Endothelial cell of umbilical vein (primary cell): ENCODE data around the gene MS4A12. TPM values are rescaled to one million over a fixed set of nuclear protein-coding genes. Genes with fewer than 3 reads are reported as not detected.

ENCODE experiments used
- BruUV-seq: library from RNA; stranded (reverse); fragments of 400-500 nt; replicated peaks from 2 replicates; lab custom pipeline; 2021; lab: Mats Ljungman, UMichigan
- CTCF ChIA-PET: fragments of 300-600, 350-600 bp; sonication (Branson Sonifier 250); formaldehyde crosslinking; loops from one replicate; lab custom pipeline; 2021; ENCODE audit warnings: antibody characterized with exemption, inconsistent platforms; lab: Charles Lee
- POLR2A ChIA-PET: fragments of 300-600, 350-600 bp; sonication (Branson Sonifier 250); formaldehyde crosslinking; loops from one replicate; lab custom pipeline; 2021; ENCODE audit warnings: antibody characterized with exemption, inconsistent platforms; lab: Charles Lee
- DNase-seq: peaks from one replicate; pipeline ENCODE4 v3.0.0-alpha.2; 2011; ENCODE audit warnings: low read depth, low spot score
- FAIRE-seq: peaks from 2 replicates; lab custom pipeline; 2011; peaks lifted over from hg19 to GRCh38; lab: Jason Lieb, UNC
- H2AFZ ChIP-seq: 2 replicates; pipeline ENCODE4 v1.6.0; 2012; ENCODE audit warnings: low read depth, low read length, control low read depth, inconsistent platforms
- H3K27ac ChIP-seq: 2 replicates; pipeline ENCODE4 v1.5.1; 2011; ENCODE audit warnings: low read depth, mild to moderate bottlenecking, control low read depth, low read length, moderate library complexity; ENCODE audit not compliant: insufficient read depth
- H3K27me3 ChIP-seq, 2 experiments: 2 replicates each; pipeline versions ENCODE4 v1.6.0 to v1.6.1; 2011; ENCODE audit warnings: low read length in 2 of 2, mixed read lengths in 1 of 2; ENCODE audit not compliant: control insufficient read depth in 2 of 2, insufficient read depth in 2 of 2
- H3K36me3 ChIP-seq, 2 experiments: 2 replicates in 1 of 2; 3 replicates in 1 of 2; pipeline ENCODE4 v1.5.1; 2011; ENCODE audit warnings: low read length in 2 of 2, mild to moderate bottlenecking in 1 of 2, moderate library complexity in 1 of 2; ENCODE audit not compliant: control insufficient read depth in 2 of 2, insufficient read depth in 2 of 2; ENCODE audit errors: extremely low read depth in 1 of 2
- H3K4me1 ChIP-seq: 3 replicates; pipeline ENCODE4 v1.5.1; 2011; ENCODE audit warnings: mild to moderate bottlenecking, low read length; ENCODE audit not compliant: control insufficient read depth, insufficient read depth; ENCODE audit errors: extremely low read depth
- H3K4me2 ChIP-seq: 2 replicates; pipeline ENCODE4 v1.6.1; 2011; ENCODE audit warnings: low read length, control low read depth, mixed read lengths; ENCODE audit not compliant: insufficient read depth
- H3K4me3 ChIP-seq, 3 experiments: fragments of 200-600 bp in 1 of 3; sonication (generic), shearing (Covaris generic) in 1 of 3; replicated peaks in 1 of 3; 2 replicates each; pipeline ENCODE4 v1.5.1; 2011 to 2016; ENCODE audit warnings: control low read depth in 3 of 3, low read length in 3 of 3, mild to moderate bottlenecking in 2 of 3, inconsistent platforms in 1 of 3, low read depth in 1 of 3, moderate library complexity in 1 of 3; ENCODE audit not compliant: insufficient read depth in 1 of 3
- H3K79me2 ChIP-seq: 2 replicates; pipeline ENCODE4 v1.6.0; 2012; ENCODE audit warnings: low read length, inconsistent platforms; ENCODE audit not compliant: control insufficient read depth, insufficient read depth
- H3K9ac ChIP-seq: replicated peaks from 2 replicates; pipeline ENCODE3; 2011; ENCODE audit warnings: low read length, control low read depth; ENCODE audit not compliant: insufficient read depth; ENCODE audit errors: extremely low read depth
- H3K9me1 ChIP-seq: replicated peaks from 3 replicates; pipeline ENCODE4 v1.6.0; 2011; ENCODE audit warnings: mild to moderate bottlenecking, low read length; ENCODE audit not compliant: control insufficient read depth, insufficient read depth; ENCODE audit errors: extremely low read depth
- H3K9me3 ChIP-seq: replicated peaks from 2 replicates; pipeline ENCODE4 v1.5.1; 2012; ENCODE audit warnings: low read length, inconsistent platforms; ENCODE audit not compliant: control insufficient read depth, insufficient read depth
- H4K20me1 ChIP-seq: replicated peaks from 2 replicates; pipeline ENCODE3; 2011; ENCODE audit warnings: mild to moderate bottlenecking, low read length; ENCODE audit not compliant: control insufficient read depth, insufficient read depth; ENCODE audit errors: extremely low read depth
- EZH2 ChIP-seq: IDR thresholded peaks from 2 replicates; pipeline ENCODE4 v1.6.1; 2012; ENCODE audit warnings: borderline replicate concordance, low read depth, mild to moderate bottlenecking, moderate library complexity, low read length, inconsistent platforms; ENCODE audit not compliant: severe bottlenecking
- FOS ChIP-seq: IDR thresholded peaks from 2 replicates; pipeline ENCODE4 v1.6.1; 2011; ENCODE audit warnings: mild to moderate bottlenecking, low read length, moderate library complexity, borderline replicate concordance; ENCODE audit not compliant: insufficient read depth
- GATA2 ChIP-seq: IDR thresholded peaks from 2 replicates; pipeline ENCODE4 v1.7.0; 2011; ENCODE audit warnings: low read depth, mild to moderate bottlenecking, moderate library complexity, mixed read lengths, low read length; ENCODE audit not compliant: insufficient read length, insufficient read depth
- JUN ChIP-seq: IDR thresholded peaks from 2 replicates; pipeline ENCODE4 v1.6.1; 2011; ENCODE audit warnings: borderline replicate concordance, low read depth; ENCODE audit not compliant: insufficient read length, insufficient read depth
- MYC ChIP-seq: IDR thresholded peaks from one replicate; pipeline ENCODE4 v1.6.1; 2011; ENCODE audit warnings: mild to moderate bottlenecking, low read depth, low read length
- POLR2A ChIP-seq: IDR thresholded peaks from 2 replicates; pipeline ENCODE4 v1.6.1; 2012; ENCODE audit warnings: low read depth, mild to moderate bottlenecking, control low read depth, low read length
- POLR2AphosphoS5 ChIP-seq: IDR thresholded peaks from 2 replicates; pipeline ENCODE4 v1.6.1; 2012; ENCODE audit warnings: low read depth, mild to moderate bottlenecking, control low read depth, low read length, moderate library complexity; ENCODE audit not compliant: insufficient read depth
- dilution Hi-C: fragments of 300-500 bp; cut with MboI; formaldehyde crosslinking; loops from one replicate; pipeline ENCODE4 v1.15.0; 2019; ENCODE audit warnings: low sequenced_read_pairs; ENCODE audit not compliant: extremely low pct_ligation_motif_present
- intact Hi-C: fragments of 100-400 bp; cut with micrococcal nuclease; formaldehyde crosslinking; loops from one replicate; pipeline ENCODE4 v1.10.0; 2022
- polyA plus RNA-seq, 4 experiments: library from polyadenylated mRNA; depleted of rRNA in 3 of 4; stranded (reverse) in 3 of 4; unstranded in 1 of 4; fragments of >200 nt; gene quantifications; 2 replicates each; pipeline versions ENCODE4 v1.2.1 to v1.2.3, GENCODE V29; 2011 to 2012; ENCODE audit warnings: missing spikeins in 1 of 4
- total RNA-seq: library from RNA; stranded (reverse); gene quantifications from 2 replicates; pipeline ENCODE4 v1.2.3, GENCODE V29; 2021
- TF ChIP-seq, protein P1 (sequence below): IDR thresholded peaks from 2 replicates; pipeline ENCODE4 v1.6.1; 2011; ENCODE audit not compliant: insufficient read depth, insufficient read length
- TF ChIP-seq, protein P2 (sequence below), 2 donors: IDR thresholded peaks; 1 replicate in 1 of 2; 2 replicates in 1 of 2; pipeline ENCODE4 v1.5.1; 2011; ENCODE audit warnings: low read length in 2 of 2, mild to moderate bottlenecking in 2 of 2, moderate library complexity in 2 of 2, control low read depth in 1 of 2, inconsistent platforms in 1 of 2, low read depth in 1 of 2; ENCODE audit not compliant: insufficient read depth in 1 of 2; ENCODE audit errors: extremely low read depth in 1 of 2

MS4A12 gene
- total and polyA plus RNA-seq, 2 donors (not counting 3 experiments of a cell fraction or from before 2014, with no cell fraction given), result not detected

DNA sequence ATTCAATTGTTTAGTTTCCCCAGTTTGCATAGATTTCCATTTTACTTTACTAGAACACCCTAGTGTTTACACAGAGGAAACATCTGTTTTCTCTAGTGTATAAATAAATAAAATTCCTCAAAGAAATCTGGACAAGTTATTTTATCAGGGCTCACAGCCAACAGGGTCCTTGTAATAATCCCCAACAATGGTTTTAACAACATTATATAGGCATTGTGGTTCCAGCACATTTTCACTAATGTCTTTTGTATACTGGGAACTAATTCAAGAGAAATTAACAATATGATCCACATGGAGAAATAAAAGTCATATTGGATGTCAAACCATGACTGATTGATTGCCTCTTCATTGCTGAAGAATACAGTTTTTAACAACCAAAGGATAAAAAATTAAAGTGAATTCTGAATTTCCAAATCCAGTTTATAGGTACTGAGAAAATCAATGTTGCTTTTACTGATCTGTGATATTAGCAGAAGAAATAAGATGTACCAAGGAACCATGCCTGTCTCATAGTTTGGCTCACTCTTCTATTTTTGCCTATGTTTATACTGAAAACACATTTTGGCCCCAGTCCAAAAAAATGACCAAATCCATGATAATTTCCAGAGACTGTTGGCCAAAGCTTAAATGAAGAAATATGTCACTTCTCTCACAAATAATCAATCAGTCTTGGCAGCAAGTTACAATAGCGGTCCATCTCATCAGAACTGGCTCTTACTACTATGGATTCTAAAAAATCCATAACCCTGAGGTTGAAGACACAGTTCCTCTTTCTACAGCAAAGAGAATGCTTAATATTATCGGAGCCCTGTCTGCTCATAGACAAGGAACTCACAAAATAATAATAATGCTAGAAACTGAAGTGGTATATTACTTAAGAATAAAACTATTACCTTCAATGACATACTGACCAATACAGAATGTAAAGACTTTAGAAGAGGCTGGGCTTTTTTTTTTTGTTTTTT lies 21.2 kb downstream of the MS4A12 start:
- H3K4me2 ChIP-seq, result no peak overlapping the region
- H3K4me3 ChIP-seq, result no peak overlapping the region
- dilution Hi-C loops (no loop called here), intact Hi-C loops (no loop called here)
- H3K9ac ChIP-seq, result no peak overlapping the region
- H3K36me3 ChIP-seq, result no peaks in the 10 kb centered on the region
- TF ChIP-seq FOS, result no peak
- TF ChIP-seq, protein P1, sequence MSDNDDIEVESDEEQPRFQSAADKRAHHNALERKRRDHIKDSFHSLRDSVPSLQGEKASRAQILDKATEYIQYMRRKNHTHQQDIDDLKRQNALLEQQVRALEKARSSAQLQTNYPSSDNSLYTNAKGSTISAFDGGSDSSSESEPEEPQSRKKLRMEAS, result no peak
- no peak for TF ChIP-seq GATA2
- no peak for TF ChIP-seq MYC
- no peak for TF ChIP-seq POLR2AphosphoS5
- TF ChIP-seq, protein P2, sequence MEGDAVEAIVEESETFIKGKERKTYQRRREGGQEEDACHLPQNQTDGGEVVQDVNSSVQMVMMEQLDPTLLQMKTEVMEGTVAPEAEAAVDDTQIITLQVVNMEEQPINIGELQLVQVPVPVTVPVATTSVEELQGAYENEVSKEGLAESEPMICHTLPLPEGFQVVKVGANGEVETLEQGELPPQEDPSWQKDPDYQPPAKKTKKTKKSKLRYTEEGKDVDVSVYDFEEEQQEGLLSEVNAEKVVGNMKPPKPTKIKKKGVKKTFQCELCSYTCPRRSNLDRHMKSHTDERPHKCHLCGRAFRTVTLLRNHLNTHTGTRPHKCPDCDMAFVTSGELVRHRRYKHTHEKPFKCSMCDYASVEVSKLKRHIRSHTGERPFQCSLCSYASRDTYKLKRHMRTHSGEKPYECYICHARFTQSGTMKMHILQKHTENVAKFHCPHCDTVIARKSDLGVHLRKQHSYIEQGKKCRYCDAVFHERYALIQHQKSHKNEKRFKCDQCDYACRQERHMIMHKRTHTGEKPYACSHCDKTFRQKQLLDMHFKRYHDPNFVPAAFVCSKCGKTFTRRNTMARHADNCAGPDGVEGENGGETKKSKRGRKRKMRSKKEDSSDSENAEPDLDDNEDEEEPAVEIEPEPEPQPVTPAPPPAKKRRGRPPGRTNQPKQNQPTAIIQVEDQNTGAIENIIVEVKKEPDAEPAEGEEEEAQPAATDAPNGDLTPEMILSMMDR (IDR thresholded peaks at IDR 0.05; ENCODE audit: extremely low read depth in 1 of 2, insufficient read depth in 1 of 2, low read depth in 1 of 2, low read length in 2 of 2), result no peak
- TF ChIP-seq EZH2, result no peak
- no peak for TF ChIP-seq POLR2A
- TF ChIP-seq JUN, result no peak
- no peak overlapping the region for H2AFZ ChIP-seq
- no peaks in the 10 kb centered on the region for H3K27me3 ChIP-seq
- no peaks in the 10 kb centered on the region for H3K9me1 ChIP-seq
- FAIRE-seq (no peak), DNase-seq (no peak)
- H3K79me2 ChIP-seq, result no peaks in the 10 kb centered on the region
- POLR2A ChIA-PET, result no interaction called here
- no TSS peak for BruUV-seq
- CTCF ChIA-PET, result no interaction called here
- H3K9me3 ChIP-seq, result no peaks in the 10 kb centered on the region
- no peak overlapping the region for H3K27ac ChIP-seq
- H3K4me1 ChIP-seq, result no peaks in the 10 kb centered on the region
- H4K20me1 ChIP-seq, result no peaks in the 10 kb centered on the region
